Measurements from ENCODE around the gene GGTA1.

GRCh38 chr9:121434969-121435368 is 64.7 kb downstream of the GGTA1 start:
- TF ChIP-seq, protein P1, sequence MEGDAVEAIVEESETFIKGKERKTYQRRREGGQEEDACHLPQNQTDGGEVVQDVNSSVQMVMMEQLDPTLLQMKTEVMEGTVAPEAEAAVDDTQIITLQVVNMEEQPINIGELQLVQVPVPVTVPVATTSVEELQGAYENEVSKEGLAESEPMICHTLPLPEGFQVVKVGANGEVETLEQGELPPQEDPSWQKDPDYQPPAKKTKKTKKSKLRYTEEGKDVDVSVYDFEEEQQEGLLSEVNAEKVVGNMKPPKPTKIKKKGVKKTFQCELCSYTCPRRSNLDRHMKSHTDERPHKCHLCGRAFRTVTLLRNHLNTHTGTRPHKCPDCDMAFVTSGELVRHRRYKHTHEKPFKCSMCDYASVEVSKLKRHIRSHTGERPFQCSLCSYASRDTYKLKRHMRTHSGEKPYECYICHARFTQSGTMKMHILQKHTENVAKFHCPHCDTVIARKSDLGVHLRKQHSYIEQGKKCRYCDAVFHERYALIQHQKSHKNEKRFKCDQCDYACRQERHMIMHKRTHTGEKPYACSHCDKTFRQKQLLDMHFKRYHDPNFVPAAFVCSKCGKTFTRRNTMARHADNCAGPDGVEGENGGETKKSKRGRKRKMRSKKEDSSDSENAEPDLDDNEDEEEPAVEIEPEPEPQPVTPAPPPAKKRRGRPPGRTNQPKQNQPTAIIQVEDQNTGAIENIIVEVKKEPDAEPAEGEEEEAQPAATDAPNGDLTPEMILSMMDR (IDR thresholded peaks at IDR 0.05): no peak
- no peak for TF ChIP-seq ZNF232 (CRISPR knock-in tag; IDR thresholded peaks at IDR 0.05)
- no peak for TF ChIP-seq ZSCAN18 (CRISPR knock-in tag; IDR thresholded peaks at IDR 0.05)
- TF ChIP-seq TP53 (CRISPR knock-in tag; IDR thresholded peaks at IDR 0.05): no peak
- TF ChIP-seq NFYB (CRISPR knock-in tag; conservative IDR thresholded peaks at IDR 0.05; ENCODE audit: low read depth): no peak
